HepG2 (cell line): ENCODE measurements around the gene RMI1. TPM values are rescaled to one million over a fixed set of nuclear protein-coding genes. Genes with fewer than 3 reads are reported as not detected.
A peak's percentile ranks its signal among the peaks of the same experiment; 100 is the strongest.

Experiments used
- ATAC-seq: fragments of 200-7000 bp; cut with Tn5 transposase; 3 replicates; pipeline ENCODE4 v1.9.1; 2020; ENCODE audit warnings: mild to moderate bottlenecking, moderate library complexity
- BruUV-seq: library from RNA; stranded (reverse); fragments of 400-500 nt; replicated peaks from 2 replicates; lab custom pipeline; 2021; lab: Mats Ljungman, UMichigan
- CTCF ChIA-PET: fragments of 300-600 bp; formaldehyde crosslinking; extraction: SDS; loops from one replicate; lab custom pipeline; 2021; ENCODE audit warnings: low total read pairs, inconsistent platforms, low intra/inter-chr PET ratio; lab: Yijun Ruan, JAX
- POLR2A ChIA-PET: fragments of 350-600 bp; sonication (Branson Sonifier 250); formaldehyde crosslinking; loops from one replicate; lab custom pipeline; 2020; ENCODE audit warnings: antibody characterized with exemption, inconsistent platforms; lab: Yijun Ruan, JAX
- DNase-seq: peaks from one replicate; pipeline ENCODE4 v3.0.0-alpha.2; 2015; ENCODE audit warnings: low spot score
- FAIRE-seq: peaks from 3 replicates; lab custom pipeline; 2011; peaks lifted over from hg19 to GRCh38; lab: Jason Lieb, UNC
- H2AFZ ChIP-seq: one replicate; pipeline ENCODE4 v1.6.1; 2011; ENCODE audit warnings: low read length, inconsistent platforms
- H3K27ac ChIP-seq: fragments of 300-600 bp; 3 replicates; pipeline ENCODE4 v1.8.0; 2011; ENCODE audit warnings: mixed run types, mild to moderate bottlenecking, mixed read lengths, low read length, inconsistent platforms; ENCODE audit not compliant: insufficient read depth; ENCODE audit errors: extremely low read length
- H3K27me3 ChIP-seq, 2 experiments: fragments of 200-600 bp in 1 of 2; 2 replicates in 1 of 2; 3 replicates in 1 of 2; pipeline versions ENCODE4 v1.6.0 to v1.8.0; 2011; ENCODE audit warnings: low read length in 2 of 2, mild to moderate bottlenecking in 2 of 2, moderate library complexity in 2 of 2, inconsistent platforms in 1 of 2; ENCODE audit not compliant: insufficient read depth in 2 of 2, control insufficient read depth in 1 of 2
- H3K36me3 ChIP-seq, 2 experiments: fragments of 200-600 bp in 1 of 2; replicated peaks in 1 of 2; 2 replicates in 1 of 2; 3 replicates in 1 of 2; pipeline versions ENCODE4 v1.5.1 to v1.8.0; 2011; ENCODE audit warnings: low read length in 2 of 2, inconsistent platforms in 1 of 2; ENCODE audit not compliant: insufficient read depth in 2 of 2, control insufficient read depth in 1 of 2
- H3K4me1 ChIP-seq: 2 replicates; pipeline ENCODE4 v1.5.1; 2012; ENCODE audit warnings: low read length, inconsistent platforms; ENCODE audit not compliant: insufficient read depth
- H3K4me2 ChIP-seq: 2 replicates; pipeline ENCODE4 v1.6.0; 2011; ENCODE audit warnings: low read depth, low read length, inconsistent platforms
- H3K4me3 ChIP-seq, 3 experiments: fragments of 200-600 bp in 1 of 3; sonication (generic), shearing (Covaris generic) in 1 of 3; replicated peaks in 1 of 3; 2 replicates each; pipeline ENCODE4 v1.5.1; 2011 to 2016; ENCODE audit warnings: low read length in 3 of 3, inconsistent platforms in 2 of 3, low read depth in 2 of 3, mild to moderate bottlenecking in 2 of 3, control low read depth in 1 of 3, mixed read lengths in 1 of 3; ENCODE audit not compliant: insufficient read depth in 1 of 3
- H3K79me2 ChIP-seq: one replicate; pipeline ENCODE4 v1.6.1; 2011; ENCODE audit warnings: low read length, inconsistent platforms; ENCODE audit not compliant: insufficient read depth
- H3K9ac ChIP-seq: 2 replicates; pipeline ENCODE4 v1.6.0; 2011; ENCODE audit warnings: mild to moderate bottlenecking, low read depth, low read length, inconsistent platforms; ENCODE audit not compliant: insufficient read depth
- H3K9me3 ChIP-seq: 2 replicates; pipeline ENCODE4 v1.5.1; 2012; ENCODE audit warnings: mild to moderate bottlenecking, low read length
- H4K20me1 ChIP-seq: 2 replicates; pipeline ENCODE4 v1.6.0; 2011; ENCODE audit warnings: inconsistent platforms, mild to moderate bottlenecking, low read length, moderate library complexity; ENCODE audit not compliant: insufficient read depth
- AGO2 ChIP-seq: fragments of 200-400 bp; formaldehyde crosslinking; optimal IDR thresholded peaks from 2 replicates; pipeline ENCODE3; 2017; ENCODE audit warnings: mild to moderate bottlenecking, low read depth, low read length, moderate library complexity
- ATF4 ChIP-seq, 2 experiments: fragments of 450-650 bp in 1 of 2; sonication (generic) in 1 of 2; formaldehyde crosslinking; IDR thresholded peaks; 2 replicates each; pipeline versions ENCODE4 v1.5.0 to v1.8.0; 2020 to 2022; ENCODE audit warnings: mild to moderate bottlenecking in 1 of 2, missing genetic modification reagents in 1 of 2
- ETV6 ChIP-seq: sonication (generic); formaldehyde crosslinking; conservative IDR thresholded peaks from 2 replicates; pipeline ENCODE4 v1.4.0; 2020; ENCODE audit warnings: missing genetic modification reagents
- FOXJ3 ChIP-seq: sonication (generic); formaldehyde crosslinking; IDR thresholded peaks from 2 replicates; pipeline ENCODE4 v1.4.0; 2020; ENCODE audit warnings: missing genetic modification reagents, mild to moderate bottlenecking, borderline replicate concordance
- GATA4 ChIP-seq: sonication (generic); IDR thresholded peaks from 2 replicates; pipeline ENCODE4 v1.6.1; 2016; ENCODE audit warnings: antibody characterized with exemption, low read depth, borderline replicate concordance
- HNF4A ChIP-seq: sonication (generic); formaldehyde crosslinking; IDR thresholded peaks from 2 replicates; pipeline ENCODE4 v1.4.0; 2020; ENCODE audit warnings: missing genetic modification reagents
- KDM3A ChIP-seq: IDR thresholded peaks from 2 replicates; pipeline ENCODE4 v1.6.1; 2018; ENCODE audit warnings: low read depth, missing compliant biosample characterization
- KDM4B ChIP-seq: sonication (generic); formaldehyde crosslinking; IDR thresholded peaks from 2 replicates; pipeline ENCODE4 v1.4.0; 2020; ENCODE audit warnings: missing genetic modification reagents
- KLF12 ChIP-seq: sonication (generic); formaldehyde crosslinking; IDR thresholded peaks from 2 replicates; pipeline ENCODE4 v1.4.0; 2020; ENCODE audit warnings: missing genetic modification reagents, borderline replicate concordance
- PHF21A ChIP-seq: sonication (generic); formaldehyde crosslinking; IDR thresholded peaks from 2 replicates; pipeline ENCODE4 v1.5.0; 2020; ENCODE audit warnings: mild to moderate bottlenecking, missing genetic modification reagents
- POLR2AphosphoS5 ChIP-seq: IDR thresholded peaks from 2 replicates; pipeline ENCODE4 v1.6.1; 2012; ENCODE audit warnings: low read depth, low read length
- SP4 ChIP-seq: sonication (generic); formaldehyde crosslinking; IDR thresholded peaks from 2 replicates; pipeline ENCODE4 v1.8.1; 2023; ENCODE audit warnings: mild to moderate bottlenecking, missing genetic modification reagents
- THAP8 ChIP-seq: sonication (generic); formaldehyde crosslinking; IDR thresholded peaks from 2 replicates; pipeline ENCODE4 v1.5.1; 2020; ENCODE audit warnings: missing genetic modification reagents, mild to moderate bottlenecking, borderline replicate concordance
- ZMYM3 ChIP-seq: sonication (generic); formaldehyde crosslinking; IDR thresholded peaks from 2 replicates; pipeline ENCODE4 v1.5.1; 2020; ENCODE audit warnings: mild to moderate bottlenecking, missing genetic modification reagents
- ZNF547 ChIP-seq: sonication (generic); formaldehyde crosslinking; IDR thresholded peaks from 2 replicates; pipeline ENCODE4 v1.5.1; 2020; ENCODE audit warnings: mild to moderate bottlenecking, missing genetic modification reagents
- ZNF563 ChIP-seq: sonication (generic); formaldehyde crosslinking; IDR thresholded peaks from 2 replicates; pipeline ENCODE4 v1.8.0; 2022; ENCODE audit warnings: mild to moderate bottlenecking, moderate library complexity, missing genetic modification reagents
- ZNF644 ChIP-seq: IDR thresholded peaks from 2 replicates; pipeline ENCODE4 v1.6.1; 2016; ENCODE audit warnings: low read depth
- ZNF879 ChIP-seq: sonication (generic); formaldehyde crosslinking; IDR thresholded peaks from 2 replicates; pipeline ENCODE4 v1.8.1; 2023; ENCODE audit warnings: missing genetic modification reagents
- WGBS: methylation state at CpG from one replicate; pipeline ENCODE4 v1.1.6; 2017; ENCODE audit warnings: low lambda C conversion rate; 5-methylcytosine and 5-hydroxymethylcytosine counted together
- in situ Hi-C: cut with HindIII; loops from 2 replicates; pipeline ENCODE4 v1.10.0; 2017; ENCODE audit warnings: low pct_unique_long_range_greater_than_20kb; ENCODE audit not compliant: extremely low pct_ligation_motif_present
- intact Hi-C: fragments of 100-400 bp; cut with micrococcal nuclease; formaldehyde crosslinking; loops from one replicate; pipeline ENCODE4 v1.10.0; 2022; ENCODE audit not compliant: unreplicated experiment
- polyA plus RNA-seq, 8 experiments: library from polyadenylated mRNA; depleted of rRNA in 3 of 8; stranded (reverse) in 7 of 8; unstranded in 1 of 8; fragments of >200 nt; fragmentation: Illumina TruSeq in 4 of 8; extraction: Trizol in 4 of 8; gene quantifications; 2 replicates each; pipeline versions ENCODE4 v1.2.1 to v1.2.3, GENCODE V29; 2011 to 2016; ENCODE audit warnings: low read depth in 4 of 8, missing spikeins in 1 of 8, mixed read lengths in 1 of 8; ENCODE audit not compliant: insufficient read depth in 1 of 8
- total RNA-seq, 5 experiments: library from RNA; depleted of rRNA; stranded (reverse); fragments of >200 nt; fragmentation: Illumina TruSeq; extraction: Trizol; gene quantifications; 2 replicates each; pipeline ENCODE4 v1.2.3, GENCODE V29; 2016; ENCODE audit warnings: low read depth in 1 of 5

The RMI1 gene
- total and polyA plus RNA-seq, 2 of the 13 experiments (the other 11 are each of a cell fraction or from before 2014, with no cell fraction given), result 0.54 to 3.7 TPM

GRCh38 chr9:83956086-83956435, 24.5 kb upstream of the RMI1 start (continued):
- TF ChIP-seq KDM4B (CRISPR knock-in tag), result 0 out of 2 replicates have a peak, but pooled peaks have one; percentile 14
- TF ChIP-seq ZNF879, result no peak
- TF ChIP-seq POLR2AphosphoS5, result no peak
- TF ChIP-seq ZNF644 (CRISPR knock-in tag), result 0 out of 2 replicates have a peak, but pooled peaks have one; percentile 33
- TF ChIP-seq AGO2, result peak; percentile 60
- no peak for TF ChIP-seq FOXJ3

GRCh38 chr9:83956436-83957247, 24.0 kb upstream of the RMI1 start:
- peaks cover 51% of the 10 kb centered on the region for H3K4me1 ChIP-seq
- H3K9ac ChIP-seq, result peak overlapping the region; percentile 91
- H3K4me2 ChIP-seq, result peak overlapping the region; percentile 90
- in situ Hi-C loops (no loop called here), intact Hi-C loops (no loop called here)
- ChIA-PET POLR2A (interaction anchor here (0.9 to 8.0 kb wide), 10 partner anchors 9 to 333 kb away, joined by 3 to 96 read pairs (median 4); partner anchors contain the start of genes HNRNPK, IDNK, KIF27 and RMI1), CTCF (no interaction called here)
- peak overlapping the region; percentile 28 for H2AFZ ChIP-seq
- H3K27ac ChIP-seq, result peak overlapping the region; percentile 98
- under 1% methylated on average over 14 of the region's 57 CpGs for WGBS
- H3K4me3 ChIP-seq, result peak overlapping the region; percentile 63 to 88 (median 76)
- FAIRE-seq (peak; percentile 81), ATAC-seq (peak; percentile 83), DNase-seq (peak; percentile 85)
- TSS peak; percentile 91 for BruUV-seq
- H3K9me3 ChIP-seq, result no peaks in the 10 kb centered on the region
- H3K36me3 ChIP-seq, result peaks cover 0 to 5% of the 10 kb centered on the region in 2 experiments; a peak in 2 of 5 replicates
- H3K79me2 ChIP-seq, result peaks cover 17% of the 10 kb centered on the region
- H3K27me3 ChIP-seq, result no peaks in the 10 kb centered on the region; a peak in 1 of 5 replicates
- no peaks in the 10 kb centered on the region for H4K20me1 ChIP-seq
- peak; percentile 75 for TF ChIP-seq ZNF547 (CRISPR knock-in tag)
- peak; percentile 88; the same call in 1 of the 2 replicates for TF ChIP-seq ZNF563 (CRISPR knock-in tag)
- TF ChIP-seq ATF4 (CRISPR knock-in tag; IDR thresholded peaks at IDR 0.05), result peak in 1 of 2 experiments; percentile 80; a peak in 2 of 4 replicates
- peak; percentile 76 for TF ChIP-seq SP4
- peak; percentile 72; the same call in 1 of the 2 replicates for TF ChIP-seq THAP8 (CRISPR knock-in tag)
- peak; percentile 93 for TF ChIP-seq PHF21A (CRISPR knock-in tag)
- TF ChIP-seq ZMYM3 (CRISPR knock-in tag), result peak; percentile 56
- TF ChIP-seq ETV6 (CRISPR knock-in tag), result peak; percentile 96; the same call in 1 of the 2 replicates
- TF ChIP-seq KDM3A (CRISPR knock-in tag), result peak; percentile 75; the same call in 1 of the 2 replicates
- peak; percentile 69; the same call in 1 of the 2 replicates for TF ChIP-seq GATA4
- peak; percentile 92 for TF ChIP-seq HNF4A (CRISPR knock-in tag)
- TF ChIP-seq KLF12, result peak; percentile 80
